ENCODE results near the gene MYO18B. TPM values are rescaled to one million over a fixed set of nuclear protein-coding genes. Genes with fewer than 3 reads are reported as not detected.

MYO18B gene
- total RNA-seq, 1 experiment from 2014 or later = 0.07 TPM

GRCh38 chr22:25833091-25833490, 91.1 kb downstream of the MYO18B start:
- ChIA-PET POLR2A (no interaction called here), CTCF (no interaction called here)
- Histone ChIP-seq H3K4me1 (no peaks in the 10 kb centered on the region), H3K27me3 (replicated peaks; ENCODE audit: control insufficient read depth, insufficient read depth, low read length) (no peaks in the 10 kb centered on the region), H3K4me3 (ENCODE audit: low read depth, low read length) (no peak overlapping the region), H3K36me3 (ENCODE audit: control insufficient read depth, insufficient read depth, low read length) (no peaks in the 10 kb centered on the region), H3K9me3 (no peaks in the 10 kb centered on the region)
- no peak for DNase-seq
- H3K27ac Mint-ChIP-seq (ENCODE audit: unreplicated experiment) = no peak overlapping the region
- H3K27me3 Mint-ChIP-seq (ENCODE audit: insufficient read depth, unreplicated experiment) = peaks cover 15% of the 10 kb centered on the region
- H3K4me3 Mint-ChIP-seq (ENCODE audit: unreplicated experiment) = no peak overlapping the region
- intact Hi-C loops (cut with micrococcal nuclease; ENCODE audit: unreplicated experiment) = no loop called here
- TF ChIP-seq, protein P1, sequence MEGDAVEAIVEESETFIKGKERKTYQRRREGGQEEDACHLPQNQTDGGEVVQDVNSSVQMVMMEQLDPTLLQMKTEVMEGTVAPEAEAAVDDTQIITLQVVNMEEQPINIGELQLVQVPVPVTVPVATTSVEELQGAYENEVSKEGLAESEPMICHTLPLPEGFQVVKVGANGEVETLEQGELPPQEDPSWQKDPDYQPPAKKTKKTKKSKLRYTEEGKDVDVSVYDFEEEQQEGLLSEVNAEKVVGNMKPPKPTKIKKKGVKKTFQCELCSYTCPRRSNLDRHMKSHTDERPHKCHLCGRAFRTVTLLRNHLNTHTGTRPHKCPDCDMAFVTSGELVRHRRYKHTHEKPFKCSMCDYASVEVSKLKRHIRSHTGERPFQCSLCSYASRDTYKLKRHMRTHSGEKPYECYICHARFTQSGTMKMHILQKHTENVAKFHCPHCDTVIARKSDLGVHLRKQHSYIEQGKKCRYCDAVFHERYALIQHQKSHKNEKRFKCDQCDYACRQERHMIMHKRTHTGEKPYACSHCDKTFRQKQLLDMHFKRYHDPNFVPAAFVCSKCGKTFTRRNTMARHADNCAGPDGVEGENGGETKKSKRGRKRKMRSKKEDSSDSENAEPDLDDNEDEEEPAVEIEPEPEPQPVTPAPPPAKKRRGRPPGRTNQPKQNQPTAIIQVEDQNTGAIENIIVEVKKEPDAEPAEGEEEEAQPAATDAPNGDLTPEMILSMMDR (IDR thresholded peaks at IDR 0.05; ENCODE audit: insufficient read depth in 1 of 2, low read depth in 1 of 2, low read length in 1 of 2, severe bottlenecking in 1 of 2, unreplicated experiment in 1 of 2) = no peak
- H3K36me3 Mint-ChIP-seq (ENCODE audit: insufficient read depth, unreplicated experiment) = no peaks in the 10 kb centered on the region
- H3K9me3 Mint-ChIP-seq (ENCODE audit: unreplicated experiment) = no peaks in the 10 kb centered on the region
- no TSS peak for BruUV-seq (replicated peaks)
- H3K4me1 Mint-ChIP-seq (ENCODE audit: low read depth, unreplicated experiment) = no peaks in the 10 kb centered on the region

DNA sequence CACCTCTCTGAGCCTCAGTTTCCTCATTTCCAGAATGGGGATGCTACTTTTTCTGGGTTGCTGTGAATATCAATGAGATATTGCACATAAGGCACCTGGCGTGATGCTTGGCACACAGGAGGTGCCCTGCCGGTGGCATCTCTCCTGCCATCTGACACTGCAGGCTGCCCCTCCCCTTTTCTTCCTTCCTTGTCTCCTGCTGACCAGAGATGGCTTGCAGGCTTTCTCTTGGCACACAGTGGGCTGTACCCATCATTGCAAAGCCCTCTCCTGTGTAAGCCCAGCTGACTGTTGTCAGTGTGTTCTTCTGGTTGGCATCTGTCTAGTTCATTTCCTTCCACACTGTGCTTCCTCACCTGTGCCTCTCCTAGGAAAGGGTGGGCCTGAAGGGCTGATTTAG, 91.7 kb downstream of the MYO18B start:
- no peaks in the 10 kb centered on the region for H3K9me3 ChIP-seq
- no peaks in the 10 kb centered on the region for H3K36me3 Mint-ChIP-seq (ENCODE audit: insufficient read depth, unreplicated experiment)
- no peaks in the 10 kb centered on the region for H3K4me1 Mint-ChIP-seq (ENCODE audit: low read depth, unreplicated experiment)
- CTCF ChIA-PET = no interaction called here
- no peaks in the 10 kb centered on the region for H3K27me3 ChIP-seq (replicated peaks; ENCODE audit: control insufficient read depth, insufficient read depth, low read length)
- intact Hi-C loops (cut with micrococcal nuclease; ENCODE audit: unreplicated experiment) = no loop called here
- no peak overlapping the region for H3K27ac Mint-ChIP-seq (ENCODE audit: unreplicated experiment)
- H3K4me1 ChIP-seq = no peaks in the 10 kb centered on the region
- H3K27me3 Mint-ChIP-seq (ENCODE audit: insufficient read depth, unreplicated experiment) = peaks cover 13% of the 10 kb centered on the region
- H3K4me3 Mint-ChIP-seq (ENCODE audit: unreplicated experiment) = no peak overlapping the region
- no peaks in the 10 kb centered on the region for H3K36me3 ChIP-seq (ENCODE audit: control insufficient read depth, insufficient read depth, low read length)
- H3K4me3 ChIP-seq (ENCODE audit: low read depth, low read length) = no peak overlapping the region
- no peak for DNase-seq
- BruUV-seq (replicated peaks) = no TSS peak
- H3K9me3 Mint-ChIP-seq (ENCODE audit: unreplicated experiment) = no peaks in the 10 kb centered on the region
- POLR2A ChIA-PET = no interaction called here
- TF ChIP-seq, protein P1 (IDR thresholded peaks at IDR 0.05; ENCODE audit: insufficient read depth in 1 of 2, low read depth in 1 of 2, low read length in 1 of 2, severe bottlenecking in 1 of 2, unreplicated experiment in 1 of 2) = no peak

GRCh38 chr22:25834490-25834889, 92.5 kb downstream of the MYO18B start:
- ChIA-PET CTCF (no interaction called here), POLR2A (no interaction called here)
- Histone ChIP-seq H3K4me3 (ENCODE audit: low read depth, low read length) (no peak overlapping the region), H3K36me3 (ENCODE audit: control insufficient read depth, insufficient read depth, low read length) (no peaks in the 10 kb centered on the region), H3K4me1 (no peaks in the 10 kb centered on the region), H3K27me3 (replicated peaks; ENCODE audit: control insufficient read depth, insufficient read depth, low read length) (no peaks in the 10 kb centered on the region), H3K9me3 (no peaks in the 10 kb centered on the region)
- Mint-ChIP-seq H3K27me3 (ENCODE audit: insufficient read depth, unreplicated experiment) (peaks cover 12% of the 10 kb centered on the region), H3K9me3 (ENCODE audit: unreplicated experiment) (no peaks in the 10 kb centered on the region), H3K4me1 (ENCODE audit: low read depth, unreplicated experiment) (no peaks in the 10 kb centered on the region), H3K27ac (ENCODE audit: unreplicated experiment) (no peak overlapping the region), H3K4me3 (ENCODE audit: unreplicated experiment) (no peak overlapping the region), H3K36me3 (ENCODE audit: insufficient read depth, unreplicated experiment) (no peaks in the 10 kb centered on the region)
- intact Hi-C loops (cut with micrococcal nuclease; ENCODE audit: unreplicated experiment) = no loop called here
- BruUV-seq (replicated peaks) = no TSS peak
- DNase-seq = no peak
- TF ChIP-seq, protein P1 (IDR thresholded peaks at IDR 0.05; ENCODE audit: insufficient read depth in 1 of 2, low read depth in 1 of 2, low read length in 1 of 2, severe bottlenecking in 1 of 2, unreplicated experiment in 1 of 2) = no peak
